LHCN-M2 (cell line): Measurements from ENCODE around the gene MPL. TPM values are rescaled to one million over a fixed set of nuclear protein-coding genes. Genes with fewer than 3 reads are reported as not detected.

Experiments used
- total RNA-seq: library from RNA; depleted of rRNA; stranded (reverse); fragments of >200 nt; gene quantifications from 2 replicates; pipeline ENCODE4 v1.2.3, GENCODE V29; 2014; rRNA removed

The MPL gene
- total RNA-seq, 1 experiment from 2014 or later = not detected

Other genes starting within 250 kb of the MPL start
- 111 and 122 TPM in 2 replicates for gene EBNA1BP2, start 165.5 kb upstream of the MPL start, total RNA-seq
- not detected in 2 replicates for gene CFAP57, start 165.5 kb upstream of the MPL start, total RNA-seq
- not detected in 2 replicates for gene TMEM125, start 67.8 kb upstream of the MPL start, total RNA-seq
- gene C1orf210, start 52.2 kb upstream of the MPL start, total RNA-seq = not detected in 2 replicates
- 0.11 and 0.58 TPM in 2 replicates for gene TIE1, start 36.8 kb upstream of the MPL start, total RNA-seq
- 203 and 206 TPM in 2 replicates for gene CDC20, start 21.2 kb downstream of the MPL start, total RNA-seq
- 84.8 and 88.4 TPM in 2 replicates for gene ELOVL1, start 30.2 kb downstream of the MPL start, total RNA-seq
- gene MED8, start 52.0 kb downstream of the MPL start, total RNA-seq = 31.5 and 31.7 TPM in 2 replicates
- gene SZT2, start 52.1 kb downstream of the MPL start, total RNA-seq = 12.0 and 14.4 TPM in 2 replicates
- 32.8 and 32.9 TPM in 2 replicates for gene HYI, start 116.1 kb downstream of the MPL start, total RNA-seq
- 12.8 and 13.7 TPM in 2 replicates for gene PTPRF, start 193.1 kb downstream of the MPL start, total RNA-seq